ENCODE measurements around the gene GRIN2C.

GRIN2C gene

GRCh38 chr17:74866198-74866835 is 6.6 kb upstream of the GRIN2C start:
- Histone ChIP-seq H3K9ac (ENCODE audit: low read length) (no peak overlapping the region), H3K27ac (ENCODE audit: low read depth, low read length) (no peak overlapping the region), H3K4me2 (ENCODE audit: low read depth, low read length, poor library complexity, severe bottlenecking) (no peak overlapping the region), H3K4me3 (ENCODE audit: insufficient read depth, low read length, poor library complexity, severe bottlenecking) (no peak overlapping the region), H2AFZ (ENCODE audit: low read depth, low read length, severe bottlenecking) (no peak overlapping the region), H3F3A (ENCODE audit: insufficient read depth) (no peaks in the 10 kb centered on the region), H3K79me2 (ENCODE audit: insufficient read depth, low read length) (no peaks in the 10 kb centered on the region), H3K9me3 (ENCODE audit: insufficient read depth, low read length) (no peaks in the 10 kb centered on the region), H3K27me3 (ENCODE audit: low read length) (no peaks in the 10 kb centered on the region), H3K9me2 (replicated peaks; ENCODE audit: insufficient read depth, low read length) (no peaks in the 10 kb centered on the region), H4K20me1 (ENCODE audit: low read depth, low read length) (no peaks in the 10 kb centered on the region), H3K36me3 (ENCODE audit: low read length) (no peaks in the 10 kb centered on the region)
- no peak for TF ChIP-seq EZH2phosphoT487 (conservative IDR thresholded peaks at IDR 0.05; ENCODE audit: low read length)
- no peak for TF ChIP-seq CTCF (IDR thresholded peaks at IDR 0.05; ENCODE audit: insufficient read depth, low read length, poor library complexity, severe bottlenecking)

DNA sequence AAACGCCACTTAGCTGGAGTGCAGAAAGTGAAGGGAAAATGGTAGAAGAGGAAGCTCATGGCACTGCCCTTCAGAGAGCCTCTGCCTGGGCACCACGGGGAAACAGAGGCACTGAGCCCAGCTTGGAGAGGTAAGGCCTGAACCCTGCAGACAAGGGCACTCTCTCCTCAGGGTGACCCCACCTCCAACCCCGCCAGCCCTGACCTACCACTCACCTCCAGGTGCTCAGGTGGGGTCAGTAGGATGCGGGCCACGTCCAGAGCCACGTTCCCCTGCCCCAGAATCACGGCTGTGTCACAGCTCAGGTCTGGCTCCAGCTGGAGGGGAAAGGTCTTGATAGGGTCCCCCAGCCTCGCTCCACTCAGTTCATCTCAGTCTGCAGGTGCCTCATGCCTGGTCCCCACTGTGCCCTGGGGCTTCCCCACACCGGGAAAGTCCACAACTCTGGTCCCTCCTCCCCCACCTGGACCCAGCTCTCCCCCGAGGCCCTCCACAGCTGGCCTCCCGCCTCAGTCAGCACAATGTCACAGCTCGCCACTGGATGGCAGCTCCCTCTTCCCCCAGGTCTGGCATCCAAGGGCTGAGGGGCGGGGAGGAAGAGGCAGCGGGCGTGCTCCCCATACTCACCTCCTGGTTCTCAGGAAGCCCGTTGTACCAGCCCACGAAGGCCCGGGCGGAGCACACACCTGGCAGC is 6.0 kb upstream of the GRIN2C start:
- Histone ChIP-seq H3F3A (ENCODE audit: insufficient read depth) (no peaks in the 10 kb centered on the region), H3K4me2 (ENCODE audit: low read depth, low read length, poor library complexity, severe bottlenecking) (no peak overlapping the region), H3K79me2 (ENCODE audit: insufficient read depth, low read length) (no peaks in the 10 kb centered on the region), H3K36me3 (ENCODE audit: low read length) (no peaks in the 10 kb centered on the region), H3K9me3 (ENCODE audit: insufficient read depth, low read length) (no peaks in the 10 kb centered on the region), H4K20me1 (ENCODE audit: low read depth, low read length) (no peaks in the 10 kb centered on the region), H3K27me3 (ENCODE audit: low read length) (no peaks in the 10 kb centered on the region), H3K9ac (ENCODE audit: low read length) (no peak overlapping the region), H2AFZ (ENCODE audit: low read depth, low read length, severe bottlenecking) (no peak overlapping the region), H3K9me2 (replicated peaks; ENCODE audit: insufficient read depth, low read length) (no peaks in the 10 kb centered on the region), H3K4me3 (ENCODE audit: insufficient read depth, low read length, poor library complexity, severe bottlenecking) (no peak overlapping the region), H3K27ac (ENCODE audit: low read depth, low read length) (no peak overlapping the region)
- TF ChIP-seq EZH2phosphoT487 (conservative IDR thresholded peaks at IDR 0.05; ENCODE audit: low read length) (no peak), CTCF (IDR thresholded peaks at IDR 0.05; ENCODE audit: insufficient read depth, low read length, poor library complexity, severe bottlenecking) (no peak)

GRCh38 chr17:74864866-74865395 is 5.2 kb upstream of the GRIN2C start:
- no peaks in the 10 kb centered on the region for H3K27me3 ChIP-seq (ENCODE audit: low read length)
- H3K27ac ChIP-seq (ENCODE audit: low read depth, low read length): no peak overlapping the region
- TF ChIP-seq EZH2phosphoT487 (conservative IDR thresholded peaks at IDR 0.05; ENCODE audit: low read length) (no peak), CTCF (IDR thresholded peaks at IDR 0.05; ENCODE audit: insufficient read depth, low read length, poor library complexity, severe bottlenecking) (peak; percentile 89)
- H4K20me1 ChIP-seq (ENCODE audit: low read depth, low read length): no peaks in the 10 kb centered on the region
- H3F3A ChIP-seq (ENCODE audit: insufficient read depth): no peaks in the 10 kb centered on the region
- no peaks in the 10 kb centered on the region for H3K9me2 ChIP-seq (replicated peaks; ENCODE audit: insufficient read depth, low read length)
- H3K36me3 ChIP-seq (ENCODE audit: low read length): no peaks in the 10 kb centered on the region
- no peaks in the 10 kb centered on the region for H3K9me3 ChIP-seq (ENCODE audit: insufficient read depth, low read length)
- H3K79me2 ChIP-seq (ENCODE audit: insufficient read depth, low read length): no peaks in the 10 kb centered on the region
- H3K4me3 ChIP-seq (ENCODE audit: insufficient read depth, low read length, poor library complexity, severe bottlenecking): no peak overlapping the region
- H3K9ac ChIP-seq (ENCODE audit: low read length): no peak overlapping the region
- H2AFZ ChIP-seq (ENCODE audit: low read depth, low read length, severe bottlenecking): no peak overlapping the region
- H3K4me2 ChIP-seq (ENCODE audit: low read depth, low read length, poor library complexity, severe bottlenecking): no peak overlapping the region

All from SU-DHL-6 (cell line).